DOHH2 (cell line): ENCODE measurements around the gene C3.

Source experiments
- CTCF ChIP-seq: fragments of 200-600 bp; sonication (generic); IDR thresholded peaks from one replicate; pipeline ENCODE4 v1.5.1; 2014; ENCODE audit warnings: antibody characterized with exemption, mild to moderate bottlenecking, low read depth, low read length; ENCODE audit not compliant: poor library complexity, severe bottlenecking
- EZH2phosphoT487 ChIP-seq: fragments of 200-600 bp; sonication (generic); IDR thresholded peaks from 2 replicates; pipeline ENCODE4 v1.6.1; 2017; ENCODE audit warnings: borderline replicate concordance, mild to moderate bottlenecking, antibody characterized with exemption, low read length, moderate library complexity, mixed read lengths

- no peak for TF ChIP-seq CTCF
- no peak for TF ChIP-seq EZH2phosphoT487
These were observed 10.7 kb upstream of the C3 start for GRCh38 chr19:6730941-6731670.
